Measurements from ENCODE around the gene HNRNPA1.
A peak's percentile ranks its signal among the peaks of the same experiment; 100 is the strongest.
"Not testable (repeated sequence)": the region's sequence is repeated elsewhere in the genome, so short reads cannot be mapped to it uniquely, and the experiment has no call there.

Gene HNRNPA1

DNA sequence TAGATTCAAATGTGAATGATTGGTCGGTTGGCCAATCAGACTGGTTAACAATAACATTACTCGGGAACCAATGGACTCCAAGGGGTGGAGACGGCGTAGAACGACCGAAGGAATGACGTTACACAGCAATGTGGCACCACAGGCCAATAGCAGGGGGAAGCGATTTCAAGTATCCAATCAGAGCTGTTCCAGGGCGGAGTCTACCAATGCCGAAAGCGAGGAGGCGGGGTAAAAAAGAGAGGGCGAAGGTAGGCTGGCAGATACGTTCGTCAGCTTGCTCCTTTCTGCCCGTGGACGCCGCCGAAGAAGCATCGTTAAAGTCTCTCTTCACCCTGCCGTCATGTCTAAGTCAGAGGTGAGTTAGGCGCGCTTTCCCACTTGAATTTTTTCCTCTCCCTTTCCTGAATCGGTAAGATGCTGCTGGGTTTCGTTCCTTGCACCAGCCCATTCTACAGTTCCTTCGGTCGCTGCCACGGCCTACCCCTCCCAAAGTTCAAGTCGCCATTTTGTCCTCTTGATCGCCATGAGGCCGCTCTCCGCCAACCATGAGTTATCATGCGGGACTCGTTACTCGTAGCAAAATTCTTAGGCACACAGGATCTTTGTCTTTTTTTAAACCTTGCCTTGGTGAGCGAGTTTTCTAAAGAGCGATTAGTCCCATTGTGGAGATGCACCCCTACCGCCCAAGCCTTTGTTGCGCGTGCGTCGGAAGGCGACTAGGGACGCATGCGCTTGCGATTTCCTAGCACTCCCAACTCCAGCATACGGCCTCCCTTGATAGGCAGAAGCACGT, at the start of gene HNRNPA1:
TSS of gene HNRNPA1 (plus strand) at position 259 of the 793 bp plus-strand sequence. CDS start at position 341, 82 bp downstream.
- peak; percentile 83 for DNase-seq (ENCODE audit: extremely low spot score, insufficient read length, low read depth)
- peak; percentile 97 for FAIRE-seq

- DNase-seq (ENCODE audit: extremely low spot score, insufficient read length, low read depth); FAIRE-seq: not testable (repeated sequence)
These were observed 49.3 kb upstream of the HNRNPA1 start for GRCh38 chr12:54231269-54231668.

GRCh38 chr12:54232790-54233189, 47.7 kb upstream of the HNRNPA1 start:
- FAIRE-seq (no peak), DNase-seq (ENCODE audit: extremely low spot score, insufficient read length, low read depth) (no peak)

GRCh38 chr12:54238531-54238930, 42.0 kb upstream of the HNRNPA1 start:
- DNase-seq (ENCODE audit: extremely low spot score, insufficient read length, low read depth) (no peak), FAIRE-seq (no peak)

DNA sequence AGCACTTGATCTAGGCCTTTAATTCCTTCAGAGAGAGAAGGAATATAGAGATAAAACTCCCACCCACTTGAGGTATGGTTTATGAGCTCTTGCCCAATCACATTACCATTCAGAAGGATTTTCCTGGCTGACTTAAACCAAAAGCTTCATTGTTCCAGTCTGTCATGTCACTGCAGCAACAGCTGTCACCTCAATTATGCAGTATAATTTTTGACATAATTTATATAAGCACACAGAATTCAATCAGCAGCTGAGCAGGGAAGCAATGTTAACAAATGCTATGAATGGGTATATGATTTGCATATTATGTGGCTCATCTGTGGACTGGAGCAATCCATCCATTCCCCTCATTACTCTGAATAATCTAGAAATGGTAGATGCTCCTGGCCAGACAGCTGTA, 40.9 kb upstream of the HNRNPA1 start:
- no peak for FAIRE-seq
- no peak for DNase-seq (ENCODE audit: extremely low spot score, insufficient read length, low read depth)

DNA sequence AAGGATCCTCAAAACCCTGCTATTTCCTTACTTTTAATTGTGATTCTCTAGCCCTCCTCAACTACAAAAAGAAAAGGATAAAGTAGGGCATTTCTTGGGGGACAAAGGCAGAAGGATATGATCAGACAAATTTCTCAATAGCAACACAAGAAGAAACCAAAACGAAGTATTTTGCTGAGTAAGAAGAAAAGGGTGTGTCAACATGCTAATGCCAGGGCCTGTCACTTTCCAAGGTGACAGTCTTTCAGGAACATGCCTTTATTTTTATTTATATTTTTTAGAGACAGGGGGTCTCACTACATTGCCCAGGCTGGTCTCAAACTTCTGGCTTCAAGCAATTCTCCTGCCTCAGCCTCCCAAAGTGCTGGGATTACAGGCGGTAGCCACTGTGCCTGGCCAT, 40.4 kb upstream of the HNRNPA1 start:
- DNase-seq (ENCODE audit: extremely low spot score, insufficient read length, low read depth): no peak
- FAIRE-seq: no peak

GRCh38 chr12:54240971-54241588, 39.4 kb upstream of the HNRNPA1 start:
- DNase-seq (ENCODE audit: extremely low spot score, insufficient read length, low read depth) (no peak), FAIRE-seq (peak; percentile 65)

DNA sequence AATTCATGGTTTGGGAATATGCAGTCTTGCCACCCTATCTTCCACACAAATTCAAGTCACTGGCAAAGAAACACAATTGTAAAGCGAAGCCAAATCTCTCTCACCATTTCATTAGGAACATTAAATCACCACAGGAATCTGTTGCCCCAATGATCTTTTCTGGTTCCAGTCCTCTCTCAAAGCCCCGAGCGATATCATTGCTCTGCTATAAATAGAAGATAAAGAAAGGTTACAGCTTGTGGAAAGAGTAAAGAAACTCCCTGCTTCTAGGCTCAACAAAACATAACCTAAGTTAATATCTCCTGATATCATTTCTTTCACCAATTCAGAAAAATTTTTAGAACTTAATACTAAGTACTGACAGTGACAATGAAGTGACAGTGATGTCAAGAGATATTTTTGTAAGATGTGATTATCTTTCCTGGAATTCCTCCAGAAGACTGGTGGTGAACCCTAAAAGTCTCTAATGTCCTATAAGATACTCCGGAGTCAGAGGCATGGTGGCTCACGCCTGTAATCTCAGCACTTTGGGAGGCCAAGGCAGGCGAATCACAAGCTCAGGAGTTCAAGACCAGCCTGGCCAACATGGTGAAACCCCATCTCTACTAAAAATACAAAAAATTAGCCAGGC, 34.4 kb upstream of the HNRNPA1 start:
- no peak for FAIRE-seq
- no peak for DNase-seq (ENCODE audit: extremely low spot score, insufficient read length, low read depth)

GRCh38 chr12:54249489-54249888, 31.0 kb upstream of the HNRNPA1 start:
- FAIRE-seq: no peak

GRCh38 chr12:54251667-54252284, 28.8 kb upstream of the HNRNPA1 start:
- FAIRE-seq: no peak

More at GRCh38 chr12:54249489-54249888, 31.0 kb upstream of the HNRNPA1 start:
- DNase-seq (ENCODE audit: extremely low spot score, insufficient read length, low read depth): no peak

GRCh38 chr12:54253240-54253639, 27.3 kb upstream of the HNRNPA1 start:
- FAIRE-seq (no peak), DNase-seq (ENCODE audit: extremely low spot score, insufficient read length, low read depth) (no peak)

More at GRCh38 chr12:54251667-54252284, 28.8 kb upstream of the HNRNPA1 start:
- peak; percentile 18 for DNase-seq (ENCODE audit: extremely low spot score, insufficient read length, low read depth)

DNA sequence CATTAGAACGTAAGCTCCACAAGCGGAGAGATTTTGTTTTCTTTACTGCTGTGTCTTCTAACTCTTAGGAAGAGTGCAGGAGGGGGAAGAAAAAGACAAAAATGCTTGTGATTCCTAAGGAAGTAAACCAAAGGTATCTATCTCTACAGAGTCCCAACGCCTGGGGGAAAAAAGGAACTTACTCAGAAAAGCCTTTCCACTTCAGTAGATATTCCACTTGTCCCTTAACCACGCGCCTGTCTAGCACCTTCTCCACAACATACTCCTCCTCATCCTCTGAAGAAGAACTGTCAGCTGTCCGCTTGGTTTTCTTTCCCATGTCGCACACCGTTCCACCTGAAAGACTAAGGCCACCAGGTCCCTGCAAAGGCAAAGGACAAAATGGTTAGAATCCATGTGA, 23.2 kb upstream of the HNRNPA1 start:
- DNase-seq (ENCODE audit: extremely low spot score, insufficient read length, low read depth) (no peak), FAIRE-seq (no peak)

- FAIRE-seq: no peak
- DNase-seq (ENCODE audit: extremely low spot score, insufficient read length, low read depth): no peak
These were observed 22.3 kb upstream of the HNRNPA1 start for GRCh38 chr12:54258201-54258681.

DNA sequence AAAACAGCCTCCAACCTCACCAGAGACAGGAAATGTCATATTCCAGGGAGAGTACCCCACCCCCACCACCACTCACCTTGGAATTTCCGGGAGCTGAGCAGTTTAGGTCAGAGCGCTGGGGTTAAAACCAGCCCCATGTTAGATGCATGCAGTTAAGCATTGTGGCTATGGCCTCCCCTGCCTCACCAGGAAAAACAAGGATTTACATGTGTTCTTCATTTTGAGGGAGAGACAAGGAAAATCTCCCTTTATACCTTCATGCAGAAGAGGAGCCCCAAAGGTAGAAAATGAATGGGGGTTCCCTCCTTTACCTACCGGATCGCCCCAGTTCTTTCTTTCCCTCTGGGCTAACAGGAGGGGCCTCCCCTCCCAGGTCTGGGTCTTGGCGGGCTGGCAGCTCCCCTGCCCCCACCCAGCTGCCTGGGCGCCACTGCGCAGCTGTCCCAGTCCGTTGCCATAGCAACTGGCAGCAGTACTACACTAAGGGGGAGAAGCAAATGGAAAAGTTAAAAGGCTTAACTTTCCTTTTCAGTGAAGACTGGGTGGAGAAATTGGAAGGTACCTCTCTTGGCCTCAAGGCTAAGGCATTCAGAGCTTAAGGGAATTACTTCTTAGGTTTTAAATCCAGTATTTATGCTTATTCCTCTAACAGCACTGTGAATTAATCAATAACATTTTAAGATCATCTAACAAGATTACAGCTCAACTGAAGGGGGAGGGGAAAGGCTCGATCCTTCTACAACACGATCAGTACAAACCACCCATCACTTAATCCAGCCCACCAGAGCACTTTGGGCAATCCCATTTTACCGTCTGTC, 21.1 kb upstream of the HNRNPA1 start:
- DNase-seq (ENCODE audit: extremely low spot score, insufficient read length, low read depth) (no peak), FAIRE-seq (peak; percentile 38)

GRCh38 chr12:54261815-54262402, 18.6 kb upstream of the HNRNPA1 start:
- FAIRE-seq (no peak), DNase-seq (ENCODE audit: extremely low spot score, insufficient read length, low read depth) (no peak)

GRCh38 chr12:54262403-54262925, 18.1 kb upstream of the HNRNPA1 start:
- FAIRE-seq (no peak), DNase-seq (ENCODE audit: extremely low spot score, insufficient read length, low read depth) (no peak)

DNA sequence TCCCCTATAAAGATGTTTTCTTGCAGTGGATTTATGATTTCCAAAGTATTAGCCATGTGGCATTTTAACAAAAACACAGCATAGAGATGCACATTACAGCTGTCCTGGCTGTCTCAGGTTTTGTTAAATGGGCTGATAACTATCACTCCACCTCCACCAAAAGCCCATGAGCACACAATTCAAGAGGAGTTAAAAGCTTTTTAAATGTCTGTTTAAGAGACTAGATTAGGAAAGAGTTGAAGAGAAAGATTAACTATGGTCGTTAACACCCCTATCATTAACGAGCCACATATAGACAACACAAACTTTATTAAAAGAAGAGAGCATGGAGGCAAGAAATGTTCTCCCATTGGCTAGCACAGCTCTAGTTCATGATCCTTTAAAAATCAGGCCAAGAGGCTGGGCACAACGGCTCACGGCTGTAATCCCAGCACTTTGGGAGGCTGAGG, 15.1 kb upstream of the HNRNPA1 start:
- FAIRE-seq (no peak), DNase-seq (ENCODE audit: extremely low spot score, insufficient read length, low read depth) (no peak)

DNA sequence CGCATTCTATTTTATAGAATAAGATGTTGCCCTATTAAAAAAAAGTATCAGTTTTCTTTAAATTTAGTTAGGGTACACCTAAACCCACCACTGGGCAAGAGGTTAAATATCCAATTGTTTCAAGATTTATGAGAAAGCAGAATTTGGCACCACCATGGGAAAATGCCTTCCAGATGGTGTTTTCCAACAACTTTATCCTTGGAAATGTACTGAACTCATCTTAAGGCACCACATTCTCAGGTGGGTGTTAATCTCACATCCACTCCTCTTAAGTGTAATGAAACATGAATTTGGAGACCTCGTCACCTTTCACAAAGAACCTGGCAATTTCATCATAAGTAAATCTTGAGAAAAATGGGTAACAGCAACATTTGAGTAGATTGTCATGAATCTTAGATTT, 13.7 kb upstream of the HNRNPA1 start:
- FAIRE-seq (no peak), DNase-seq (ENCODE audit: extremely low spot score, insufficient read length, low read depth) (no peak)

GRCh38 chr12:54270345-54270744, 10.2 kb upstream of the HNRNPA1 start:
- no peak for DNase-seq (ENCODE audit: extremely low spot score, insufficient read length, low read depth)
- FAIRE-seq: no peak

Measured in GM18507 (cell line).